Activated naive CD8-positive, alpha-beta T cell treated with anti-CD3 and anti-CD28 coated beads, Interleukin-2, amount 50 U/mL, for 24 hours (primary cell): ENCODE results near the gene MTMR3.

Experiments used
- ATAC-seq: fragments of 150-1000 bp; cut with Tn5 transposase; one replicate; pipeline ENCODE4 v1.10.0; 2021
- DNase-seq: peaks from one replicate; pipeline ENCODE4 v3.0.0; 2021
- H3K27ac Mint-ChIP-seq: one replicate; pipeline ENCODE4 v1.8.0; 2021; ENCODE audit warnings: mild to moderate bottlenecking, mixed read lengths
- H3K27me3 Mint-ChIP-seq: one replicate; pipeline ENCODE4 v1.8.0; 2021; ENCODE audit warnings: mixed read lengths
- H3K36me3 Mint-ChIP-seq: one replicate; pipeline ENCODE4 v1.8.0; 2021; ENCODE audit warnings: low read depth, mixed read lengths
- H3K4me1 Mint-ChIP-seq: one replicate; pipeline ENCODE4 v1.8.0; 2021; ENCODE audit warnings: mixed read lengths
- H3K4me3 Mint-ChIP-seq: one replicate; pipeline ENCODE4 v1.8.0; 2021; ENCODE audit warnings: mild to moderate bottlenecking, moderate library complexity, mixed read lengths
- H3K9me3 Mint-ChIP-seq: one replicate; pipeline ENCODE4 v1.8.0; 2021; ENCODE audit warnings: mixed read lengths

MTMR3 gene

GRCh38 chr22:29883775-29884097 lies 762 bp downstream of the MTMR3 start:
- no peak for ATAC-seq
- no peaks in the 10 kb centered on the region for H3K36me3 Mint-ChIP-seq
- H3K9me3 Mint-ChIP-seq, result no peaks in the 10 kb centered on the region
- H3K27ac Mint-ChIP-seq, result peak overlapping the region; percentile 61
- H3K4me3 Mint-ChIP-seq, result peak overlapping the region; percentile 89
- H3K27me3 Mint-ChIP-seq, result peaks cover 2% of the 10 kb centered on the region
- DNase-seq, result no peak
- H3K4me1 Mint-ChIP-seq, result peaks cover 7% of the 10 kb centered on the region

DNA sequence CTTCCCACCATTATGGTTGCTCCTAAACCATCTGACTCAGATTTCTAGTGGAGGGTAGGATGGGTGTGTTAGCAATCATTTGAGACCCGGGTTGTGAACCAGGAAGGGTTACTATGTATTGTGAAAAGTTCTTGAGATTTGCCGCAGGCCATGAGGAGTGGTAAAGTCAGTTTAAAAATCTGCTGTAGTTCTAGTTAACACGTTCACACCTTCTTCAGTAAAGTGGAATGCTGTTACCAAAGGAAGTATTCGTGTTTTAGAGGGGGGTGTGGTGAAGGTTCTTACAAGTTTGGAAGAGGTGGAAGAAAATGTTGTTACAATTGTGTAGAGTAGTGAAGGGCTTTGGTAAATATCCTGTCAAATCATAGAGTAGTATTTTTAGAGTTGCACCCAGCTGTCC lies 2.6 kb downstream of the MTMR3 start:
- ATAC-seq, result no peak
- no peak for DNase-seq
- H3K9me3 Mint-ChIP-seq, result no peaks in the 10 kb centered on the region
- peaks cover 2% of the 10 kb centered on the region for H3K27me3 Mint-ChIP-seq
- no peak overlapping the region for H3K27ac Mint-ChIP-seq
- H3K36me3 Mint-ChIP-seq, result no peaks in the 10 kb centered on the region
- no peak overlapping the region for H3K4me3 Mint-ChIP-seq
- peaks cover 9% of the 10 kb centered on the region for H3K4me1 Mint-ChIP-seq

GRCh38 chr22:29886596-29886995 lies 3.6 kb downstream of the MTMR3 start:
- no peaks in the 10 kb centered on the region for H3K36me3 Mint-ChIP-seq
- DNase-seq (no peak), ATAC-seq (no peak)
- H3K27me3 Mint-ChIP-seq, result no peaks in the 10 kb centered on the region
- H3K9me3 Mint-ChIP-seq, result no peaks in the 10 kb centered on the region
- no peak overlapping the region for H3K4me3 Mint-ChIP-seq
- no peak overlapping the region for H3K27ac Mint-ChIP-seq
- H3K4me1 Mint-ChIP-seq, result peaks cover 11% of the 10 kb centered on the region

- Mint-ChIP-seq H3K36me3 (no peaks in the 10 kb centered on the region), H3K4me1 (peaks cover 14% of the 10 kb centered on the region), H3K9me3 (no peaks in the 10 kb centered on the region), H3K27ac (no peak overlapping the region), H3K4me3 (no peak overlapping the region), H3K27me3 (no peaks in the 10 kb centered on the region)
- DNase-seq, result no peak
- no peak for ATAC-seq
These were observed 4.4 kb downstream of the MTMR3 start for GRCh38 chr22:29887358-29887757.

- Mint-ChIP-seq H3K27ac (no peak overlapping the region), H3K36me3 (peaks cover 6% of the 10 kb centered on the region), H3K4me3 (no peak overlapping the region), H3K9me3 (no peaks in the 10 kb centered on the region), H3K27me3 (no peaks in the 10 kb centered on the region), H3K4me1 (peaks cover 17% of the 10 kb centered on the region)
- ATAC-seq (no peak), DNase-seq (no peak)
These were observed 7.8 kb downstream of the MTMR3 start for GRCh38 chr22:29890760-29891159.

- DNase-seq (no peak), ATAC-seq (no peak)
- H3K4me3 Mint-ChIP-seq, result no peak overlapping the region
- peaks cover 17% of the 10 kb centered on the region for H3K4me1 Mint-ChIP-seq
- no peaks in the 10 kb centered on the region for H3K27me3 Mint-ChIP-seq
- H3K36me3 Mint-ChIP-seq, result peaks cover 6% of the 10 kb centered on the region
- no peak overlapping the region for H3K27ac Mint-ChIP-seq
- no peaks in the 10 kb centered on the region for H3K9me3 Mint-ChIP-seq
These were observed 9.6 kb downstream of the MTMR3 start for GRCh38 chr22:29892315-29893156.

- no peaks in the 10 kb centered on the region for H3K9me3 Mint-ChIP-seq
- peaks cover 21% of the 10 kb centered on the region for H3K4me1 Mint-ChIP-seq
- no peaks in the 10 kb centered on the region for H3K27me3 Mint-ChIP-seq
- H3K27ac Mint-ChIP-seq, result no peak overlapping the region
- no peak for ATAC-seq
- no peaks in the 10 kb centered on the region for H3K36me3 Mint-ChIP-seq
- no peak for DNase-seq
- H3K4me3 Mint-ChIP-seq, result no peak overlapping the region
These were observed 18.4 kb downstream of the MTMR3 start for GRCh38 chr22:29901354-29901753.

- ATAC-seq (no peak), DNase-seq (no peak)
- Mint-ChIP-seq H3K27me3 (no peaks in the 10 kb centered on the region), H3K4me1 (peaks cover 33% of the 10 kb centered on the region), H3K9me3 (no peaks in the 10 kb centered on the region), H3K27ac (no peak overlapping the region), H3K4me3 (no peak overlapping the region), H3K36me3 (no peaks in the 10 kb centered on the region)
These were observed 20.4 kb downstream of the MTMR3 start for GRCh38 chr22:29903371-29903770.

DNA sequence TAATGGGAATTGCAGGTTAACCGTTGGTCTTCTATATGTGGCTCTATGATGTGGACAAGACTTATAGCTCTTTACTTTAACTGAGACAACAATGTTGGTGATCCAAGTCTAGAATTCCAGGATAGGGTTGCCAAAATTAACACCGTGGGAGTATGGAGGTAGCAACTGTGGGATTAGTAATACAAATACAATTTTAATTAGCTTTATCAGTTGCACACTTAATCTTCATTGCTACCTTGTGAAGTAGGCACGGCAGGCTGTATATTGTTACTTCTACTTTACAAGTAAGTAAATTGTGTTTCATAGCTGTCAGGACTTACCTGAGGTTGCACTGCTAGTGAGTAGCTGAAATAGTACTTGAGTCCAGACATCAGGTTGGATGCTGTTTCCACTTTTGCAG lies 21.0 kb downstream of the MTMR3 start:
- no peaks in the 10 kb centered on the region for H3K9me3 Mint-ChIP-seq
- no peak overlapping the region for H3K27ac Mint-ChIP-seq
- DNase-seq (no peak), ATAC-seq (no peak)
- H3K27me3 Mint-ChIP-seq, result no peaks in the 10 kb centered on the region
- no peaks in the 10 kb centered on the region for H3K36me3 Mint-ChIP-seq
- peaks cover 33% of the 10 kb centered on the region for H3K4me1 Mint-ChIP-seq
- no peak overlapping the region for H3K4me3 Mint-ChIP-seq

GRCh38 chr22:29907753-29908515 lies 25.0 kb downstream of the MTMR3 start:
- peak; percentile 18 for DNase-seq
- Mint-ChIP-seq H3K36me3 (no peaks in the 10 kb centered on the region), H3K4me3 (no peak overlapping the region), H3K4me1 (peaks cover 44% of the 10 kb centered on the region), H3K27me3 (no peaks in the 10 kb centered on the region), H3K9me3 (no peaks in the 10 kb centered on the region), H3K27ac (no peak overlapping the region)
- ATAC-seq, result no peak

- DNase-seq (no peak), ATAC-seq (no peak)
- no peaks in the 10 kb centered on the region for H3K9me3 Mint-ChIP-seq
- H3K27ac Mint-ChIP-seq, result no peak overlapping the region
- no peak overlapping the region for H3K4me3 Mint-ChIP-seq
- no peaks in the 10 kb centered on the region for H3K36me3 Mint-ChIP-seq
- peaks cover 66% of the 10 kb centered on the region for H3K4me1 Mint-ChIP-seq
- H3K27me3 Mint-ChIP-seq, result no peaks in the 10 kb centered on the region
These were observed 29.2 kb downstream of the MTMR3 start for GRCh38 chr22:29912141-29912540.

GRCh38 chr22:29912605-29913398 lies 29.8 kb downstream of the MTMR3 start:
- Mint-ChIP-seq H3K4me1 (peaks cover 61% of the 10 kb centered on the region), H3K36me3 (no peaks in the 10 kb centered on the region), H3K27me3 (no peaks in the 10 kb centered on the region), H3K9me3 (no peaks in the 10 kb centered on the region), H3K4me3 (no peak overlapping the region), H3K27ac (no peak overlapping the region)
- no peak for DNase-seq
- ATAC-seq, result no peak

GRCh38 chr22:29914165-29914564 lies 31.2 kb downstream of the MTMR3 start:
- no peaks in the 10 kb centered on the region for H3K36me3 Mint-ChIP-seq

GRCh38 chr22:29914991-29915533 lies 32.1 kb downstream of the MTMR3 start:
- no peaks in the 10 kb centered on the region for H3K36me3 Mint-ChIP-seq
- H3K27ac Mint-ChIP-seq, result no peak overlapping the region
- H3K9me3 Mint-ChIP-seq, result no peaks in the 10 kb centered on the region
- no peak overlapping the region for H3K4me3 Mint-ChIP-seq
- no peak for ATAC-seq
- peaks cover 64% of the 10 kb centered on the region for H3K4me1 Mint-ChIP-seq
- no peaks in the 10 kb centered on the region for H3K27me3 Mint-ChIP-seq
- DNase-seq, result no peak

More at GRCh38 chr22:29914165-29914564, 31.2 kb downstream of the MTMR3 start:
- no peak for ATAC-seq
- DNase-seq, result no peak
- Mint-ChIP-seq H3K4me1 (peaks cover 65% of the 10 kb centered on the region), H3K9me3 (no peaks in the 10 kb centered on the region), H3K27ac (no peak overlapping the region), H3K4me3 (no peak overlapping the region), H3K27me3 (no peaks in the 10 kb centered on the region)
